A549 (cell line): ENCODE results near the gene TMEM106C. TPM values are rescaled to one million over a fixed set of nuclear protein-coding genes. Genes with fewer than 3 reads are reported as not detected.

Experiments used
- ATAC-seq, 2 experiments: fragments of 200-7000 bp in 1 of 2; fragments of >200 bp in 1 of 2; cut with Nextera tagmentation in 1 of 2; cut with Tn5 transposase in 1 of 2; 3 replicates each; pipeline versions ENCODE4 v1.8.0 to v1.9.1; 2018 to 2020; ENCODE audit warnings: mild to moderate bottlenecking in 1 of 2, moderate library complexity in 1 of 2
- CTCF ChIA-PET: fragments of 300-600 bp; sonication (Branson Sonifier 250); formaldehyde crosslinking; extraction: SDS; loops from one replicate; lab custom pipeline; 2021; ENCODE audit warnings: antibody characterized with exemption, inconsistent platforms; lab: Yijun Ruan, JAX
- POLR2A ChIA-PET: fragments of 350-600 bp; formaldehyde crosslinking; extraction: SDS; loops from one replicate; lab custom pipeline; 2021; ENCODE audit warnings: antibody characterized with exemption, inconsistent platforms; lab: Yijun Ruan, JAX
- DNase-seq, 2 experiments: peaks; one replicate each; pipeline versions ENCODE4 v3.0.0 to v3.0.0-alpha.2; 2011 to 2016; ENCODE audit warnings: low read depth in 1 of 2, low spot score in 1 of 2
- FAIRE-seq: peaks from 2 replicates; lab custom pipeline; 2011; peaks lifted over from hg19 to GRCh38; lab: Jason Lieb, UNC
- H3K27ac ChIP-seq, 2 experiments: fragments of >200 bp; sonication (Bioruptor Twin); formaldehyde crosslinking; 3 replicates each; pipeline ENCODE4 v1.5.1; 2016 to 2017
- H3K4me1 ChIP-seq: fragments of >200 bp; sonication (Bioruptor Twin); formaldehyde crosslinking; 3 replicates; pipeline ENCODE4 v1.6.1; 2016
- H3K4me2 ChIP-seq: fragments of >200 bp; sonication (Bioruptor Twin); formaldehyde crosslinking; 3 replicates; pipeline ENCODE4 v1.6.1; 2016
- H3K4me3 ChIP-seq: fragments of >200 bp; sonication (Bioruptor Twin); formaldehyde crosslinking; 3 replicates; pipeline ENCODE4 v1.5.1; 2016
- H3K9me3 ChIP-seq: fragments of >200 bp; sonication (Bioruptor Twin); formaldehyde crosslinking; 3 replicates; pipeline ENCODE4 v1.6.1; 2016
- ATOH8 ChIP-seq: fragments of 250-450 bp; sonication (Bioruptor Pico); IDR thresholded peaks from 2 replicates; pipeline ENCODE4 v1.5.0; 2020; ENCODE audit warnings: low read depth, mild to moderate bottlenecking, moderate library complexity
- BHLHE40 ChIP-seq: IDR thresholded peaks from 2 replicates; pipeline ENCODE4 v1.6.1; 2012; ENCODE audit warnings: low read depth, low read length, inconsistent platforms
- CBX8 ChIP-seq: fragments of 200-600 bp; sonication (generic); IDR thresholded peaks from 2 replicates; pipeline ENCODE4 v1.6.1; 2016
- CHD2 ChIP-seq: fragments of 150-350 bp; IDR thresholded peaks from 2 replicates; pipeline ENCODE4 v1.6.1; 2014; ENCODE audit warnings: low read length; ENCODE audit not compliant: partially characterized antibody
- E2F6 ChIP-seq: IDR thresholded peaks from 2 replicates; pipeline ENCODE4 v1.6.1; 2012; ENCODE audit warnings: low read depth, borderline replicate concordance
- EHMT2 ChIP-seq: fragments of 200-600 bp; sonication (generic); IDR thresholded peaks from 2 replicates; pipeline ENCODE4 v1.6.1; 2016; ENCODE audit warnings: antibody characterized with exemption, low read depth, mild to moderate bottlenecking, moderate library complexity
- ELK1 ChIP-seq: fragments of 150-350 bp; IDR thresholded peaks from 2 replicates; pipeline ENCODE4 v1.6.1; 2014; ENCODE audit warnings: low read depth, mild to moderate bottlenecking, low read length
- EP300 ChIP-seq, 2 experiments: fragments of >200 bp; sonication (Bioruptor Twin); formaldehyde crosslinking; IDR thresholded peaks; 2 replicates in 1 of 2; 3 replicates in 1 of 2; pipeline ENCODE4 v1.6.1; 2016 to 2017
- FOXS1 ChIP-seq: fragments of 250-450 bp; sonication (Bioruptor Pico); IDR thresholded peaks from 2 replicates; pipeline ENCODE4 v1.5.0; 2020; ENCODE audit warnings: mild to moderate bottlenecking, moderate library complexity
- HDAC2 ChIP-seq: fragments of 200-600 bp; sonication (generic); IDR thresholded peaks from 2 replicates; pipeline ENCODE4 v1.6.1; 2016
- HES2 ChIP-seq: fragments of >200 bp; sonication (Bioruptor Twin); formaldehyde crosslinking; IDR thresholded peaks from 2 replicates; pipeline ENCODE4 v1.6.1; 2016
- HOXB13 ChIP-seq: fragments of 250-450 bp; sonication (Bioruptor Pico); IDR thresholded peaks from 2 replicates; pipeline ENCODE4 v1.5.0; 2020; ENCODE audit warnings: low read depth, mild to moderate bottlenecking, moderate library complexity
- HOXB5 ChIP-seq: fragments of 250-450 bp; sonication (Bioruptor Pico); IDR thresholded peaks from 2 replicates; pipeline ENCODE4 v1.5.0; 2020; ENCODE audit warnings: mild to moderate bottlenecking, moderate library complexity
- MAX ChIP-seq: IDR thresholded peaks from 2 replicates; pipeline ENCODE4 v1.6.1; 2012
- MAZ ChIP-seq: fragments of 150-350 bp; IDR thresholded peaks from 2 replicates; pipeline ENCODE4 v1.6.1; 2014; ENCODE audit warnings: antibody characterized with exemption, low read depth, low read length, borderline replicate concordance
- MYC ChIP-seq: IDR thresholded peaks from 2 replicates; pipeline ENCODE4 v1.6.1; 2012; ENCODE audit warnings: mild to moderate bottlenecking, inconsistent platforms, low read length, improper control_type of control experiment, borderline replicate concordance
- NFE2L2 ChIP-seq: fragments of 150-350 bp; conservative IDR thresholded peaks from 2 replicates; pipeline ENCODE4 v1.6.1; 2014; ENCODE audit warnings: low read length
- PBX3 ChIP-seq: IDR thresholded peaks from 2 replicates; pipeline ENCODE4 v1.6.1; 2012
- POLR2AphosphoS2 ChIP-seq: conservative IDR thresholded peaks from 2 replicates; pipeline ENCODE4 v1.6.1; 2012; ENCODE audit warnings: low read length, improper control_type of control experiment, inconsistent platforms
- RARB ChIP-seq: fragments of 250-450 bp; sonication (Bioruptor Pico); IDR thresholded peaks from 2 replicates; pipeline ENCODE4 v1.8.0; 2021; ENCODE audit warnings: mild to moderate bottlenecking, moderate library complexity
- RCOR1 ChIP-seq: fragments of 150-350 bp; IDR thresholded peaks from 2 replicates; pipeline ENCODE4 v1.6.1; 2014; ENCODE audit warnings: antibody characterized with exemption, low read length, low read depth
- RNF2 ChIP-seq: fragments of 200-600 bp; sonication (generic); IDR thresholded peaks from 2 replicates; pipeline ENCODE4 v1.6.1; 2016; ENCODE audit warnings: low read depth, mild to moderate bottlenecking, antibody characterized with exemption, moderate library complexity, borderline replicate concordance
- SMC3 ChIP-seq: fragments of >200 bp; sonication (Bioruptor Twin); formaldehyde crosslinking; IDR thresholded peaks from 3 replicates; pipeline ENCODE4 v1.6.1; 2018; ENCODE audit warnings: inconsistent platforms
- USF2 ChIP-seq: fragments of 450-650 bp; IDR thresholded peaks from 2 replicates; pipeline ENCODE4 v1.6.1; 2014; ENCODE audit warnings: antibody characterized with exemption
- ZNF302 ChIP-seq: fragments of 250-450 bp; sonication (Bioruptor Pico); IDR thresholded peaks from 2 replicates; pipeline ENCODE4 v1.9.0; 2021; ENCODE audit warnings: inconsistent platforms, mild to moderate bottlenecking, moderate library complexity
- WGBS: methylation state at CpG from one replicate; pipeline ENCODE4 v1.1.6; 2017; ENCODE audit errors: missing lambda C conversion rate; 5-methylcytosine and 5-hydroxymethylcytosine counted together
- polyA plus RNA-seq, 4 experiments: library from polyadenylated mRNA; depleted of rRNA in 3 of 4; stranded (reverse); fragments of >200 nt; fragmentation: RNase III in 1 of 4; extraction: RNeasy Plus Mini Kit Qiagen cat#74134 plus additional on column Dnase treatment in 1 of 4; gene quantifications; 2 replicates in 3 of 4; 3 replicates in 1 of 4; pipeline ENCODE4 v1.2.3, GENCODE V29; 2011 to 2017

Gene TMEM106C
- polyA plus RNA-seq, 2 of the 4 experiments (the other 2 are of a cell fraction) = 166 to 236 TPM

GRCh38 chr12:48015954-48016353, 52.6 kb downstream of the TMEM106C start (continued):
- TF ChIP-seq HES2 = no peak
- TF ChIP-seq ELK1 = no peak
- no peak for TF ChIP-seq HDAC2
- TF ChIP-seq USF2 = no peak
- TF ChIP-seq MAZ = no peak
- no peak for TF ChIP-seq E2F6
- TF ChIP-seq EHMT2 = no peak

- CTCF ChIA-PET = interaction anchor here (1.2 to 3.1 kb wide), 2 partner anchors 53 to 67 kb away, joined by 4 to 7 read pairs; partner anchors contain the start of gene TMEM106C
- DNase-seq = no peak
- peak in 1 of 2 experiments; percentile 31; a peak in 1 of 6 replicates for ATAC-seq
- 57% methylated on average over 8 of the region's 8 CpGs for WGBS
- no peak overlapping the region for H3K27ac ChIP-seq
- no peak overlapping the region for H3K4me2 ChIP-seq
- FAIRE-seq = no peak
- H3K4me3 ChIP-seq = no peak overlapping the region
- H3K9me3 ChIP-seq = no peaks in the 10 kb centered on the region
- TF ChIP-seq USF2 (no peak), HOXB13 (CRISPR knock-in tag) (no peak), HOXB5 (CRISPR knock-in tag) (no peak), BHLHE40 (no peak)
- TF ChIP-seq, all 56 proteins: peak for 0
- POLR2A ChIA-PET = no interaction called here
- no peaks in the 10 kb centered on the region for H3K4me1 ChIP-seq
Observed at GRCh38 chr12:48016373-48017020, 53.1 kb downstream of the TMEM106C start.

- Histone ChIP-seq H3K4me2 (no peak overlapping the region), H3K27ac (no peak overlapping the region), H3K9me3 (no peaks in the 10 kb centered on the region), H3K4me1 (no peaks in the 10 kb centered on the region), H3K4me3 (no peak overlapping the region)
- POLR2A ChIA-PET = no interaction called here
- WGBS = 76% methylated on average over 5 of the region's 5 CpGs
- DNase-seq (no peak), FAIRE-seq (no peak), ATAC-seq (no peak)
- CTCF ChIA-PET = interaction anchor here (1.2 to 3.1 kb wide), 2 partner anchors 54 to 68 kb away, joined by 4 to 7 read pairs; partner anchors contain the start of gene TMEM106C
- no peak for TF ChIP-seq ZNF302
- no peak for TF ChIP-seq RNF2
- TF ChIP-seq HOXB13 (CRISPR knock-in tag) = no peak
- TF ChIP-seq MYC = no peak
- TF ChIP-seq POLR2AphosphoS2 = no peak
- TF ChIP-seq PBX3 = no peak
- no peak for TF ChIP-seq HDAC2
- TF ChIP-seq MAX = no peak
- TF ChIP-seq ATOH8 = no peak
- TF ChIP-seq E2F6 = no peak
- no peak for TF ChIP-seq FOXS1
- TF ChIP-seq NFE2L2 = no peak
- no peak for TF ChIP-seq CBX8
- no peak for TF ChIP-seq EP300 (IDR thresholded peaks at IDR 0.05)
- TF ChIP-seq RARB (CRISPR knock-in tag) = no peak
- no peak for TF ChIP-seq RCOR1
- no peak for TF ChIP-seq CHD2
- no peak for TF ChIP-seq SMC3
- TF ChIP-seq MAZ = no peak
Observed at GRCh38 chr12:48017496-48017895, 54.1 kb downstream of the TMEM106C start.
